HepG2 (cell line): Measurements from ENCODE around the gene HPS6. TPM values are rescaled to one million over a fixed set of nuclear protein-coding genes. Genes with fewer than 3 reads are reported as not detected.
A peak's percentile ranks its signal among the peaks of the same experiment; 100 is the strongest.

Experiments
- ELF1 ChIP-seq: sonication (generic); formaldehyde crosslinking; IDR thresholded peaks from 2 replicates; pipeline ENCODE4 v1.4.0; 2020; ENCODE audit warnings: missing genetic modification reagents
- HNRNPLL ChIP-seq: fragments of 200-400 bp; formaldehyde crosslinking; IDR thresholded peaks from 2 replicates; pipeline ENCODE4 v1.6.1; 2017; ENCODE audit warnings: mild to moderate bottlenecking, low read depth, low read length; ENCODE audit not compliant: poor library complexity, severe bottlenecking
- KDM5A ChIP-seq: fragments of 200-600 bp; sonication (generic); IDR thresholded peaks from 2 replicates; pipeline ENCODE4 v1.7.0; 2018; ENCODE audit warnings: antibody characterized with exemption, mild to moderate bottlenecking, low read length, borderline replicate concordance
- KLF16 ChIP-seq, 2 experiments: sonication (generic) in 1 of 2; formaldehyde crosslinking in 1 of 2; IDR thresholded peaks; 2 replicates each; pipeline versions ENCODE4 v1.6.1 to v1.8.0; 2016 to 2023; ENCODE audit warnings: missing genetic modification reagents in 2 of 2, missing compliant biosample characterization in 1 of 2
- KMT2B ChIP-seq: IDR thresholded peaks from 2 replicates; pipeline ENCODE4 v1.6.1; 2016; ENCODE audit warnings: missing genetic modification reagents, missing compliant biosample characterization
- SMARCE1 ChIP-seq: fragments of 450-650 bp; IDR thresholded peaks from 2 replicates; pipeline ENCODE4 v1.6.1; 2017; ENCODE audit warnings: borderline replicate concordance
- YY1 ChIP-seq: IDR thresholded peaks from 2 replicates; pipeline ENCODE4 v1.6.1; 2011; ENCODE audit warnings: low read length, low read depth, moderate library complexity, mild to moderate bottlenecking; ENCODE audit not compliant: insufficient read depth, insufficient replicate concordance
- ZMYM4 ChIP-seq: sonication (generic); formaldehyde crosslinking; IDR thresholded peaks from 2 replicates; pipeline ENCODE4 v1.8.1; 2023; ENCODE audit warnings: mild to moderate bottlenecking, missing genetic modification reagents
- ZNF354B ChIP-seq: sonication (generic); formaldehyde crosslinking; IDR thresholded peaks from 2 replicates; pipeline ENCODE4 v1.8.0; 2022; ENCODE audit warnings: mild to moderate bottlenecking, missing genetic modification reagents
- ZNF549 ChIP-seq: sonication (generic); formaldehyde crosslinking; IDR thresholded peaks from 2 replicates; pipeline ENCODE4 v1.5.0; 2020; ENCODE audit warnings: missing genetic modification reagents
- ZNF703 ChIP-seq: sonication (generic); formaldehyde crosslinking; IDR thresholded peaks from 2 replicates; pipeline ENCODE4 v1.5.1; 2020; ENCODE audit warnings: missing genetic modification reagents, mild to moderate bottlenecking, moderate library complexity, borderline replicate concordance
- ZSCAN9 ChIP-seq: IDR thresholded peaks from 2 replicates; pipeline ENCODE4 v1.6.1; 2016; ENCODE audit warnings: borderline replicate concordance
- polyA plus RNA-seq, 8 experiments: library from polyadenylated mRNA; depleted of rRNA in 3 of 8; stranded (reverse) in 7 of 8; unstranded in 1 of 8; fragments of >200 nt; fragmentation: Illumina TruSeq in 4 of 8; extraction: Trizol in 4 of 8; gene quantifications; 2 replicates each; pipeline versions ENCODE4 v1.2.1 to v1.2.3, GENCODE V29; 2011 to 2016; ENCODE audit warnings: low read depth in 4 of 8, missing spikeins in 1 of 8, mixed read lengths in 1 of 8; ENCODE audit not compliant: insufficient read depth in 1 of 8
- total RNA-seq, 5 experiments: library from RNA; depleted of rRNA; stranded (reverse); fragments of >200 nt; fragmentation: Illumina TruSeq; extraction: Trizol; gene quantifications; 2 replicates each; pipeline ENCODE4 v1.2.3, GENCODE V29; 2016; ENCODE audit warnings: low read depth in 1 of 5
- TF ChIP-seq, protein P1 (sequence below): sonication (generic); formaldehyde crosslinking; IDR thresholded peaks from 2 replicates; pipeline ENCODE4 v1.8.1; 2022; ENCODE audit warnings: mild to moderate bottlenecking, missing genetic modification reagents
- TF ChIP-seq, protein P2 (sequence below): sonication (generic); formaldehyde crosslinking; IDR thresholded peaks from 2 replicates; pipeline ENCODE4 v1.5.0; 2020; ENCODE audit warnings: mild to moderate bottlenecking, missing genetic modification reagents, borderline replicate concordance
- TF ChIP-seq, protein P3 (sequence below): sonication (generic); formaldehyde crosslinking; IDR thresholded peaks from 2 replicates; pipeline ENCODE4 v1.4.0; 2020; ENCODE audit warnings: missing genetic modification reagents, mild to moderate bottlenecking, borderline replicate concordance

The HPS6 gene
- total and polyA plus RNA-seq, 2 of the 13 experiments (the other 11 are each of a cell fraction or from before 2014, with no cell fraction given): 2.9 to 14.9 TPM

GRCh38 chr10:102055647-102056419 is 9.3 kb upstream of the HPS6 start, which contains the start of gene ARMH3 (continued):
- TF ChIP-seq HNRNPLL (peak; percentile 77), ZNF354B (CRISPR knock-in tag) (peak; percentile 47; the same call in 1 of the 2 replicates), ZNF703 (peak; percentile 96; the same call in 1 of the 2 replicates), ZMYM4 (CRISPR knock-in tag) (peak; percentile 95; the same call in 1 of the 2 replicates), KLF16 (CRISPR knock-in tag; IDR thresholded peaks at IDR 0.05) (peak in 1 of 2 experiments; percentile 91; a peak in 2 of 4 replicates), YY1 (peak; percentile 84), ZNF549 (CRISPR knock-in tag) (no peak), ZSCAN9 (0 out of 2 replicates have a peak, but pooled peaks have one; percentile 10), KMT2B (peak; percentile 68; the same call in 1 of the 2 replicates), ELF1 (CRISPR knock-in tag) (peak; percentile 94), SMARCE1 (no peak), KDM5A (peak; percentile 59; the same call in 1 of the 2 replicates)
- TF ChIP-seq, protein P1, sequence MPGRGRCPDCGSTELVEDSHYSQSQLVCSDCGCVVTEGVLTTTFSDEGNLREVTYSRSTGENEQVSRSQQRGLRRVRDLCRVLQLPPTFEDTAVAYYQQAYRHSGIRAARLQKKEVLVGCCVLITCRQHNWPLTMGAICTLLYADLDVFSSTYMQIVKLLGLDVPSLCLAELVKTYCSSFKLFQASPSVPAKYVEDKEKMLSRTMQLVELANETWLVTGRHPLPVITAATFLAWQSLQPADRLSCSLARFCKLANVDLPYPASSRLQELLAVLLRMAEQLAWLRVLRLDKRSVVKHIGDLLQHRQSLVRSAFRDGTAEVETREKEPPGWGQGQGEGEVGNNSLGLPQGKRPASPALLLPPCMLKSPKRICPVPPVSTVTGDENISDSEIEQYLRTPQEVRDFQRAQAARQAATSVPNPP (CRISPR knock-in tag): peak; percentile 30; the same call in 1 of the 2 replicates
- TF ChIP-seq, protein P2, sequence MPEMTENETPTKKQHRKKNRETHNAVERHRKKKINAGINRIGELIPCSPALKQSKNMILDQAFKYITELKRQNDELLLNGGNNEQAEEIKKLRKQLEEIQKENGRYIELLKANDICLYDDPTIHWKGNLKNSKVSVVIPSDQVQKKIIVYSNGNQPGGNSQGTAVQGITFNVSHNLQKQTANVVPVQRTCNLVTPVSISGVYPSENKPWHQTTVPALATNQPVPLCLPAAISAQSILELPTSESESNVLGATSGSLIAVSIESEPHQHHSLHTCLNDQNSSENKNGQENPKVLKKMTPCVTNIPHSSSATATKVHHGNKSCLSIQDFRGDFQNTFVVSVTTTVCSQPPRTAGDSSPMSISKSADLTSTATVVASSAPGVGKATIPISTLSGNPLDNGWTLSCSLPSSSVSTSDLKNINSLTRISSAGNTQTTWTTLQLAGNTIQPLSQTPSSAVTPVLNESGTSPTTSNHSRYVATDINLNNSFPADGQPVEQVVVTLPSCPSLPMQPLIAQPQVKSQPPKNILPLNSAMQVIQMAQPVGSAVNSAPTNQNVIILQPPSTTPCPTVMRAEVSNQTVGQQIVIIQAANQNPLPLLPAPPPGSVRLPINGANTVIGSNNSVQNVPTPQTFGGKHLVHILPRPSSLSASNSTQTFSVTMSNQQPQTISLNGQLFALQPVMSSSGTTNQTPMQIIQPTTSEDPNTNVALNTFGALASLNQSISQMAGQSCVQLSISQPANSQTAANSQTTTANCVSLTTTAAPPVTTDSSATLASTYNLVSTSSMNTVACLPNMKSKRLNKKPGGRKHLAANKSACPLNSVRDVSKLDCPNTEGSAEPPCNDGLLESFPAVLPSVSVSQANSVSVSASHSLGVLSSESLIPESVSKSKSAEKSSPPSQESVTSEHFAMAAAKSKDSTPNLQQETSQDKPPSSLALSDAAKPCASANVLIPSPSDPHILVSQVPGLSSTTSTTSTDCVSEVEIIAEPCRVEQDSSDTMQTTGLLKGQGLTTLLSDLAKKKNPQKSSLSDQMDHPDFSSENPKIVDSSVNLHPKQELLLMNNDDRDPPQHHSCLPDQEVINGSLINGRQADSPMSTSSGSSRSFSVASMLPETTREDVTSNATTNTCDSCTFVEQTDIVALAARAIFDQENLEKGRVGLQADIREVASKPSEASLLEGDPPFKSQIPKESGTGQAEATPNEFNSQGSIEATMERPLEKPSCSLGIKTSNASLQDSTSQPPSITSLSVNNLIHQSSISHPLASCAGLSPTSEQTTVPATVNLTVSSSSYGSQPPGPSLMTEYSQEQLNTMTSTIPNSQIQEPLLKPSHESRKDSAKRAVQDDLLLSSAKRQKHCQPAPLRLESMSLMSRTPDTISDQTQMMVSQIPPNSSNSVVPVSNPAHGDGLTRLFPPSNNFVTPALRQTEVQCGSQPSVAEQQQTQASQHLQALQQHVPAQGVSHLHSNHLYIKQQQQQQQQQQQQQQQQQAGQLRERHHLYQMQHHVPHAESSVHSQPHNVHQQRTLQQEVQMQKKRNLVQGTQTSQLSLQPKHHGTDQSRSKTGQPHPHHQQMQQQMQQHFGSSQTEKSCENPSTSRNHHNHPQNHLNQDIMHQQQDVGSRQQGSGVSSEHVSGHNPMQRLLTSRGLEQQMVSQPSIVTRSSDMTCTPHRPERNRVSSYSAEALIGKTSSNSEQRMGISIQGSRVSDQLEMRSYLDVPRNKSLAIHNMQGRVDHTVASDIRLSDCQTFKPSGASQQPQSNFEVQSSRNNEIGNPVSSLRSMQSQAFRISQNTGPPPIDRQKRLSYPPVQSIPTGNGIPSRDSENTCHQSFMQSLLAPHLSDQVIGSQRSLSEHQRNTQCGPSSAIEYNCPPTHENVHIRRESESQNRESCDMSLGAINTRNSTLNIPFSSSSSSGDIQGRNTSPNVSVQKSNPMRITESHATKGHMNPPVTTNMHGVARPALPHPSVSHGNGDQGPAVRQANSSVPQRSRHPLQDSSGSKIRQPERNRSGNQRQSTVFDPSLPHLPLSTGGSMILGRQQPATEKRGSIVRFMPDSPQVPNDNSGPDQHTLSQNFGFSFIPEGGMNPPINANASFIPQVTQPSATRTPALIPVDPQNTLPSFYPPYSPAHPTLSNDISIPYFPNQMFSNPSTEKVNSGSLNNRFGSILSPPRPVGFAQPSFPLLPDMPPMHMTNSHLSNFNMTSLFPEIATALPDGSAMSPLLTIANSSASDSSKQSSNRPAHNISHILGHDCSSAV (CRISPR knock-in tag): no peak
- TF ChIP-seq, protein P3, sequence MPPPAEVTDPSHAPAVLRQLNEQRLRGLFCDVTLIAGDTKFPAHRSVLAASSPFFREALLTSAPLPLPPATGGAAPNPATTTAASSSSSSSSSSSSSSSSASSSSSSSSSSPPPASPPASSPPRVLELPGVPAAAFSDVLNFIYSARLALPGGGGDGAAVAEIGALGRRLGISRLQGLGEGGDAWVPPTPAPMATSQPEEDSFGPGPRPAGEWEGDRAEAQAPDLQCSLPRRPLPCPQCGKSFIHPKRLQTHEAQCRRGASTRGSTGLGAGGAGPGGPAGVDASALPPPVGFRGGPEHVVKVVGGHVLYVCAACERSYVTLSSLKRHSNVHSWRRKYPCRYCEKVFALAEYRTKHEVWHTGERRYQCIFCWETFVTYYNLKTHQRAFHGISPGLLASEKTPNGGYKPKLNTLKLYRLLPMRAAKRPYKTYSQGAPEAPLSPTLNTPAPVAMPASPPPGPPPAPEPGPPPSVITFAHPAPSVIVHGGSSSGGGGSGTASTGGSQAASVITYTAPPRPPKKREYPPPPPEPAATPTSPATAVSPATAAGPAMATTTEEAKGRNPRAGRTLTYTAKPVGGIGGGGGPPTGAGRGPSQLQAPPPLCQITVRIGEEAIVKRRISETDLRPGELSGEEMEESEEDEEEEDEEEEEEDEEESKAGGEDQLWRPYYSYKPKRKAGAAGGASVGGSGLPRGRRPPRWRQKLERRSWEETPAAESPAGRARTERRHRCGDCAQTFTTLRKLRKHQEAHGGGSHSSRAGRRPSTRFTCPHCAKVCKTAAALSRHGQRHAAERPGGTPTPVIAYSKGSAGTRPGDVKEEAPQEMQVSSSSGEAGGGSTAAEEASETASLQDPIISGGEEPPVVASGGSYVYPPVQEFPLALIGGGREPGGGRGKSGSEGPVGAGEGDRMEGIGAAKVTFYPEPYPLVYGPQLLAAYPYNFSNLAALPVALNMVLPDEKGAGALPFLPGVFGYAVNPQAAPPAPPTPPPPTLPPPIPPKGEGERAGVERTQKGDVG (CRISPR knock-in tag): no peak
